ENCODE data around the gene STARD13.

The STARD13 gene

GRCh38 chr13:33072759-33073158 is 212.8 kb downstream of the STARD13 start:
- no peak for DNase-seq

GRCh38 chr13:33072282-33072681 is 213.3 kb downstream of the STARD13 start:
- DNase-seq = no peak

GRCh38 chr13:33070713-33071112 is 214.8 kb downstream of the STARD13 start:
- no peak for DNase-seq

- no peak for DNase-seq
Measured at GRCh38 chr13:33069365-33069764, 216.2 kb downstream of the STARD13 start.

- DNase-seq = no peak
Measured at GRCh38 chr13:33066329-33066728, 219.2 kb downstream of the STARD13 start.

- DNase-seq = no peak
Measured at GRCh38 chr13:33060815-33061214, 224.7 kb downstream of the STARD13 start.

GRCh38 chr13:33058776-33059327 is 226.7 kb downstream of the STARD13 start:
- no peak for DNase-seq

- DNase-seq = no peak
Measured at GRCh38 chr13:33057019-33057780, 228.4 kb downstream of the STARD13 start.

- DNase-seq = no peak
Measured at GRCh38 chr13:33053397-33054066, 232.0 kb downstream of the STARD13 start.

Data from activated T-cell treated with anti-CD3 and anti-CD28 coated beads, Interleukin-2, amount 50 U/mL, for 48 hours (primary cell).